Measurements from ENCODE around the gene ZFAND5.

ZFAND5 gene

GRCh38 chr9:72322678-72323077, 42.3 kb downstream of the ZFAND5 start:
- no peak for DNase-seq (ENCODE audit: low spot score)

DNA sequence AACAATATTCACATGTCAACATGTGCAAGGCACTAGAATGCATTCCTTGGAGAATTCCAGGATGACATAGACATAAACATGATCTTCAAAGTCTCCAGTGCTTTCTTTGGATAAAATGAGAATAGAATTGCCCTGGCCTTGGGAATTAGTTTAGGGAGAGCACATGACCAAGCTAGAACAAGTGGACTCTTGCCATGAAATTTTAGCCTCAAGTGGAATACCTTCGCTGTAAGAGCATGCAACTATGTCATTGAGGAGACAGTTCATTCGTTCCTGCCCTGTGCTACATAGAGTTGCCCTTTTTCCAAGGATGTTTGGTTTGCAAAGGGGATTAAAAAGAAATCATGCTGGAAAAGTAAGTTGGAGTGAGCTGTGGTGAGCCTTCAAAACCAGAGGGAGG, 42.7 kb downstream of the ZFAND5 start:
- no peak for DNase-seq (ENCODE audit: low spot score)

GRCh38 chr9:72315510-72316311, 49.3 kb downstream of the ZFAND5 start:
- DNase-seq (ENCODE audit: low spot score): no peak

DNA sequence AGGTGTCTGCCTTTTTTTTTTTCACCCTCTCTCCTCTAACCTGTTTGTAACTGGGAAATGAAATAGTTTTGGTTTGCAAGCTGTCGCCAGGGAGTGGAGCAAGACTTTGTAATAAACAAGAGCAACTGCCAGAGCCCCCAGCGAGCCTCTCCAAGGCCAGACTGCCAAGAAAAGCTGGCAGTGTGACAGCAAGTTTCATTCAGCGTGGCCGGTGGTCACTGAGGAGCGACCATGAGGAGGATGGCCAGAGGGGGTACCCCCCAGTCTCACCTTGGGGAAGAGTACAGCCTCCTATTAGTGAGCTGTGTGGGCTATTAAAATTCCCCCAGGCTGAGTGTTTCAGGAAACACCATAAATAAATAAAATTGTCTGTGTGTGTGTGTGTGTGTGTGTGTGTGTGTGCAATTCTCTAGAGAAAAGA, 49.9 kb downstream of the ZFAND5 start:
- DNase-seq (ENCODE audit: low spot score): no peak

DNA sequence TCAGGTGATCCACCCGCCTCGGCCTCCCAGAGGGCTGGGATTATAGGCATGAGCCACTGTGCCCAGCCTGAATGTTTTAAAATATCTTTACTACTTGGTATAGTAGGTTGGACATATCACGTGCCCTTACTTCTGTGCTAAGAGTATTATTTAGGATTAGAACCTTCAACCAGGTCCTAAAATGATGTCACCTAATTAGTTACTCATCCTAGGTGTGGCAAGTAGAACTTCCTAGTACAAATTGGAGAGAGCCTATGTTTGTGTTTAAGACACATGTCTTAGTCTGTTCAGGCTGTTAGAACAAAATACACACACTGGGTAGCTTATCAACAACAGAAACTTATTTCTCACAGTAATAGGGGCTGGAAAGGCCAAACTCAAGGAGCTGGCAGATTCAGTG, 51.5 kb downstream of the ZFAND5 start:
- DNase-seq (ENCODE audit: low spot score): no peak

DNA sequence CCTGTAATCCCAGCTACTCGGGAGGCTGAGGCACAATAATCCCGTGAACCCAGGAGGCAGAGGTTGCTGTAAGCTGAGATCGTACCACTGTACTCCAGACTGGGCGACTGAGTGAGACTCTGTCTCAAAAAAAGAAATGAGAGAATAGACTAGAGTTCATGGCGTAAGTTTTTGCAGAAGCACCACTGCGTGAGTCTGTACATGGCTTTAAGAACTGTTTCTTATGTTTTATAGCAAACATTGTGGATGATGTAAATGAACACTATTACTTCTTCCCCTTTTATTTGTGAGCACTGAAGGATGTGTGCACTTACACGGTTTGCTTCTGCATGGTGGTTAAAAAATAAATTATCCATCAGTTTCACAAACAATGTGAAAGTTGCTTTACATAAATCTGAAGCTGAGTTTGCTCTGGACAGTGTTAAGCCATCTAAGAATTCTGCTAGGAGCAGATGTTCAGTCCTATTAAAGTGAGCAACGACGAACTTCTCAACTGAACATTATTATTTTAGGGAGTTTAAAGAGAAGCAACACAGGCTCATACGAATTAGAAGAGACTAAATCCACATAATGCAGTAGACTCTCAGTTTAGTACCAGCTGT, 52.5 kb downstream of the ZFAND5 start:
- DNase-seq (ENCODE audit: low spot score): no peak

- no peak for DNase-seq (ENCODE audit: low spot score)
These were observed 55.5 kb downstream of the ZFAND5 start for GRCh38 chr9:72309364-72310133.

- DNase-seq (ENCODE audit: low spot score): no peak
These were observed 58.2 kb downstream of the ZFAND5 start for GRCh38 chr9:72306761-72307160.

- no peak for DNase-seq (ENCODE audit: low spot score)
These were observed 59.3 kb downstream of the ZFAND5 start for GRCh38 chr9:72305707-72306106.

DNA sequence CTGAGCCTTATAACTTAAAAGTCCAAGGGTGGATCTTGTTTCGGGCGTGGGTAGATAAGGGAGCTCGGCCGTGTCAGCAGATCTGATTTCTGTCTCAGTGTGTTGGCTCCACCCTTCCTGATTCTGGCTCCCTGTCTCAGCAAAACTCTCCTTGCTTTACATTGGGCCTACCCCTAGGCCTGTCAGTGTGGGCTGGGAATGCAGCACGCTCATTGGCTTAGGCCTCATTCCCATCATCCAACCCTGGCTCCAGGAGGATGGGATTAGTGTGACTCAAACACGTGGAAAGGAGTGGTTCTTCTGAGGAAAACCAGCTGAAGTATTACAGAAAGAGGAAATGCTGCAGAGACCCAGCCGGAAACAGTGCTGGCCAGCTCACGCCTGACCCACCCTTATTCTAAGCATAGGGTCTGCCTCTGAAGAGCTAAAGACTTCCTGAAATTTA, 59.9 kb downstream of the ZFAND5 start:
- peak; percentile 33 for DNase-seq (ENCODE audit: low spot score)

DNA sequence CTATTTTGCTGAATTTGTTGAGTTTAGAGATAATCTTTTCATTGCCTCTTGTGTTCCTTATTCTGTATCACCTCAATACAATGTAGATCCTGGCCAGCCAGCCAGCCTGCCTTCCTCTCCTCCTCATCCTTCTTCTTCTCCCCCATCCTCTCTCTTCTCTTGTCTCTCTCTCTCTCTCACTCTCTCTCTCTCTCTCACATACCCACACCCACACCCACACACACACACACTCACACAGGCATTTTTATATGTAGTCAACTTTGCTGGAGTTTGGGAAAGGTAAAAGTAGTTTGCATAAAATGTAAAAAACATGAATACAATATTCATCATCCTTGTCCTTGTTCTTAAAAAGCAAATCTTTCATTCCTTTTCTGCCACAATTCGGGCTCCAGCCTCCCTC, 60.5 kb downstream of the ZFAND5 start:
- DNase-seq (ENCODE audit: low spot score): no peak
